ENCODE measurements around the gene NUCB1.

NUCB1 gene

GRCh38 chr19:48859711-48860572, 40.2 kb upstream of the NUCB1 start:
- no peak overlapping the region for H3K4me3 ChIP-seq (ENCODE audit: control insufficient read depth, low read depth, low read length)
- DNase-seq (ENCODE audit: low read depth): no peak
- no peak for TF ChIP-seq CTCF (conservative IDR thresholded peaks at IDR 0.05; ENCODE audit: control insufficient read depth, insufficient read depth, low read depth, low read length)

- H3K4me3 ChIP-seq (ENCODE audit: control insufficient read depth, low read depth, low read length): no peak overlapping the region
- TF ChIP-seq CTCF (conservative IDR thresholded peaks at IDR 0.05; ENCODE audit: control insufficient read depth, insufficient read depth, low read depth, low read length): no peak
- DNase-seq (ENCODE audit: low read depth): no peak
Measured at GRCh38 chr19:48861313-48861712, 38.8 kb upstream of the NUCB1 start.

GRCh38 chr19:48862827-48863226, 37.3 kb upstream of the NUCB1 start:
- no peak for DNase-seq (ENCODE audit: low read depth)
- H3K4me3 ChIP-seq (ENCODE audit: control insufficient read depth, low read depth, low read length): no peak overlapping the region
- TF ChIP-seq CTCF (conservative IDR thresholded peaks at IDR 0.05; ENCODE audit: control insufficient read depth, insufficient read depth, low read depth, low read length): no peak

GRCh38 chr19:48866692-48867091, 33.4 kb upstream of the NUCB1 start:
- no peak for TF ChIP-seq CTCF (conservative IDR thresholded peaks at IDR 0.05; ENCODE audit: control insufficient read depth, insufficient read depth, low read depth, low read length)
- H3K4me3 ChIP-seq (ENCODE audit: control insufficient read depth, low read depth, low read length): no peak overlapping the region
- DNase-seq (ENCODE audit: low read depth): no peak

GRCh38 chr19:48867123-48867745, 32.9 kb upstream of the NUCB1 start:
- no peak for DNase-seq (ENCODE audit: low read depth)
- TF ChIP-seq CTCF (conservative IDR thresholded peaks at IDR 0.05; ENCODE audit: control insufficient read depth, insufficient read depth, low read depth, low read length): no peak
- peak overlapping the region; percentile 67 for H3K4me3 ChIP-seq (ENCODE audit: control insufficient read depth, low read depth, low read length)

GRCh38 chr19:48867746-48868113, 32.4 kb upstream of the NUCB1 start:
- no peak for DNase-seq (ENCODE audit: low read depth)
- peak overlapping the region; percentile 67 for H3K4me3 ChIP-seq (ENCODE audit: control insufficient read depth, low read depth, low read length)
- TF ChIP-seq CTCF (conservative IDR thresholded peaks at IDR 0.05; ENCODE audit: control insufficient read depth, insufficient read depth, low read depth, low read length): no peak
